Activated T-helper 17 cell treated with anti-CD3 and anti-CD28 coated beads, Interleukin-2, amount 50 U/mL, for 72 hours (primary cell): Measurements from ENCODE around the gene FGGY. TPM values are rescaled to one million over a fixed set of nuclear protein-coding genes. Genes with fewer than 3 reads are reported as not detected.
"Not testable (repeated sequence)": the region's sequence is repeated elsewhere in the genome, so short reads cannot be mapped to it uniquely, and the experiment has no call there.

Experiments
- ATAC-seq: fragments of 150-1000 bp; cut with Tn5 transposase; replicated peaks from 2 replicates; pipeline ENCODE4 v1.10.0; 2021; ENCODE audit warnings: mild to moderate bottlenecking, moderate library complexity
- H3K27ac Mint-ChIP-seq: one replicate; pipeline ENCODE4 v1.8.0; 2022; ENCODE audit warnings: mixed read lengths
- H3K27me3 Mint-ChIP-seq: one replicate; pipeline ENCODE4 v1.8.0; 2022; ENCODE audit warnings: mixed read lengths
- H3K36me3 Mint-ChIP-seq: one replicate; pipeline ENCODE4 v1.8.0; 2022; ENCODE audit warnings: low read depth, mild to moderate bottlenecking, mixed read lengths
- H3K4me1 Mint-ChIP-seq: one replicate; pipeline ENCODE4 v1.8.0; 2022; ENCODE audit warnings: mixed read lengths
- H3K4me3 Mint-ChIP-seq: one replicate; pipeline ENCODE4 v1.8.0; 2022; ENCODE audit warnings: mild to moderate bottlenecking, mixed read lengths
- H3K9me3 Mint-ChIP-seq: one replicate; pipeline ENCODE4 v1.8.0; 2022; ENCODE audit warnings: mixed read lengths
- total RNA-seq, 2 donors: library from RNA; stranded (reverse); gene quantifications; one replicate each; pipeline ENCODE4 v1.2.3, GENCODE V29; 2022

FGGY gene
- 10 to 100 TPM in 1 of 2 donors, 1 to 10 TPM in 1; 8.1 to 16.4 TPM for total RNA-seq

GRCh38 chr1:59296358-59297256, at the start of gene FGGY:
FGGY (plus strand) TSS chr1:59297094; CDS start chr1:59321550, 24,456 bp downstream.
- H3K4me3 Mint-ChIP-seq = peak within 1 kb of the TSS; percentile 95
- H3K27me3 Mint-ChIP-seq = no peaks in the 10 kb centered on the region
- ATAC-seq = peak; percentile 91
- no peaks in the 10 kb centered on the region for H3K36me3 Mint-ChIP-seq
- no peaks in the 10 kb centered on the region for H3K9me3 Mint-ChIP-seq
- peak within 1 kb of the TSS; percentile 95 for H3K27ac Mint-ChIP-seq
- peaks cover 11% of the 10 kb centered on the region for H3K4me1 Mint-ChIP-seq

- ATAC-seq = no peak
- Mint-ChIP-seq H3K27ac (no peak overlapping the region), H3K4me3 (no peak overlapping the region), H3K27me3 (no peaks in the 10 kb centered on the region), H3K9me3 (no peaks in the 10 kb centered on the region), H3K4me1 (no peaks in the 10 kb centered on the region), H3K36me3 (no peaks in the 10 kb centered on the region)
These were observed 48.1 kb upstream of the FGGY start for GRCh38 chr1:59248758-59249157.

GRCh38 chr1:59249396-59250137, 47.3 kb upstream of the FGGY start:
- H3K4me1 Mint-ChIP-seq = no peaks in the 10 kb centered on the region
- no peaks in the 10 kb centered on the region for H3K9me3 Mint-ChIP-seq
- H3K36me3 Mint-ChIP-seq = no peaks in the 10 kb centered on the region
- no peak for ATAC-seq
- no peak overlapping the region for H3K27ac Mint-ChIP-seq
- H3K27me3 Mint-ChIP-seq = no peaks in the 10 kb centered on the region
- H3K4me3 Mint-ChIP-seq = no peak overlapping the region

- H3K36me3 Mint-ChIP-seq = not testable (repeated sequence)
These were observed 45.8 kb upstream of the FGGY start for GRCh38 chr1:59251061-59251460.

GRCh38 chr1:59256429-59256828, 40.5 kb upstream of the FGGY start:
- ATAC-seq, H3K9me3 Mint-ChIP-seq, H3K36me3 Mint-ChIP-seq, H3K4me1 Mint-ChIP-seq, H3K4me3 Mint-ChIP-seq, H3K27me3 Mint-ChIP-seq, H3K27ac Mint-ChIP-seq: not testable (repeated sequence)

More at GRCh38 chr1:59251061-59251460, 45.8 kb upstream of the FGGY start:
- not testable (repeated sequence) for H3K27me3 Mint-ChIP-seq, H3K4me1 Mint-ChIP-seq, H3K27ac Mint-ChIP-seq, H3K9me3 Mint-ChIP-seq, ATAC-seq, H3K4me3 Mint-ChIP-seq

- H3K9me3 Mint-ChIP-seq = no peaks in the 10 kb centered on the region
- H3K27me3 Mint-ChIP-seq = no peaks in the 10 kb centered on the region
- H3K4me3 Mint-ChIP-seq = no peak overlapping the region
- H3K4me1 Mint-ChIP-seq = no peaks in the 10 kb centered on the region
- no peak overlapping the region for H3K27ac Mint-ChIP-seq
- H3K36me3 Mint-ChIP-seq = no peaks in the 10 kb centered on the region
- ATAC-seq = no peak
These were observed 38.4 kb upstream of the FGGY start for GRCh38 chr1:59258412-59259032.

GRCh38 chr1:59261537-59261936, 35.4 kb upstream of the FGGY start:
- H3K27ac Mint-ChIP-seq = no peak overlapping the region
- no peaks in the 10 kb centered on the region for H3K9me3 Mint-ChIP-seq
- peaks cover 3% of the 10 kb centered on the region for H3K27me3 Mint-ChIP-seq
- no peaks in the 10 kb centered on the region for H3K4me1 Mint-ChIP-seq
- ATAC-seq = no peak
- no peak overlapping the region for H3K4me3 Mint-ChIP-seq
- H3K36me3 Mint-ChIP-seq = no peaks in the 10 kb centered on the region

GRCh38 chr1:59262631-59263030, 34.3 kb upstream of the FGGY start:
- H3K9me3 Mint-ChIP-seq = no peaks in the 10 kb centered on the region
- ATAC-seq = no peak
- peaks cover 3% of the 10 kb centered on the region for H3K27me3 Mint-ChIP-seq
- no peaks in the 10 kb centered on the region for H3K36me3 Mint-ChIP-seq
- H3K4me1 Mint-ChIP-seq = no peaks in the 10 kb centered on the region
- H3K27ac Mint-ChIP-seq = no peak overlapping the region
- H3K4me3 Mint-ChIP-seq = no peak overlapping the region

GRCh38 chr1:59263111-59263510, 33.8 kb upstream of the FGGY start:
- Mint-ChIP-seq H3K27ac (no peak overlapping the region), H3K27me3 (peaks cover 3% of the 10 kb centered on the region), H3K4me1 (no peaks in the 10 kb centered on the region), H3K9me3 (no peaks in the 10 kb centered on the region), H3K4me3 (no peak overlapping the region), H3K36me3 (no peaks in the 10 kb centered on the region)
- ATAC-seq = no peak

GRCh38 chr1:59265622-59266021, 31.3 kb upstream of the FGGY start:
- Mint-ChIP-seq H3K36me3 (no peaks in the 10 kb centered on the region), H3K27ac (no peak overlapping the region)

GRCh38 chr1:59266180-59266926, 30.5 kb upstream of the FGGY start:
- Mint-ChIP-seq H3K9me3 (no peaks in the 10 kb centered on the region), H3K27me3 (peaks cover 16% of the 10 kb centered on the region), H3K36me3 (no peaks in the 10 kb centered on the region), H3K27ac (no peak overlapping the region), H3K4me1 (no peaks in the 10 kb centered on the region), H3K4me3 (no peak overlapping the region)
- ATAC-seq = no peak

More at GRCh38 chr1:59265622-59266021, 31.3 kb upstream of the FGGY start:
- Mint-ChIP-seq H3K4me1 (no peaks in the 10 kb centered on the region), H3K27me3 (peaks cover 16% of the 10 kb centered on the region), H3K9me3 (no peaks in the 10 kb centered on the region), H3K4me3 (no peak overlapping the region)
- ATAC-seq = no peak

- ATAC-seq = no peak
- Mint-ChIP-seq H3K27me3 (peaks cover 20% of the 10 kb centered on the region), H3K9me3 (no peaks in the 10 kb centered on the region), H3K36me3 (no peaks in the 10 kb centered on the region), H3K4me3 (no peak overlapping the region), H3K27ac (no peak overlapping the region), H3K4me1 (no peaks in the 10 kb centered on the region)
These were observed 30.0 kb upstream of the FGGY start for GRCh38 chr1:59266927-59267293.

- Mint-ChIP-seq H3K27ac (no peak overlapping the region), H3K4me3 (no peak overlapping the region), H3K9me3 (no peaks in the 10 kb centered on the region), H3K36me3 (no peaks in the 10 kb centered on the region), H3K27me3 (peaks cover 25% of the 10 kb centered on the region), H3K4me1 (no peaks in the 10 kb centered on the region)
- ATAC-seq = no peak
These were observed 28.5 kb upstream of the FGGY start for GRCh38 chr1:59268406-59268805.
